Lung (tissue), 12 donors: Measurements from ENCODE around the gene LENG1. TPM values are rescaled to one million over a fixed set of nuclear protein-coding genes. Genes with fewer than 3 reads are reported as not detected.
"Not testable (repeated sequence)": the region's sequence is repeated elsewhere in the genome, so short reads cannot be mapped to it uniquely, and the experiment has no call there.

Experiments
- ATAC-seq: fragments of 200-7000 bp; cut with Tn5 transposase; one replicate; pipeline ENCODE4 v1.9.1; 2020; ENCODE audit warnings: moderate number of reproducible peaks; ENCODE audit not compliant: insufficient read depth, low FRiP score
- DNase-seq, 3 donors: peaks; one replicate each; pipeline ENCODE4 v3.0.0-alpha.2; 2013 to 2017
- H3K27ac ChIP-seq, 2 donors: one replicate each; pipeline ENCODE4 v1.5.1; 2013; ENCODE audit warnings: mild to moderate bottlenecking in 2 of 2, moderate library complexity in 2 of 2, control low read depth in 1 of 2, inconsistent platforms in 1 of 2, low read depth in 1 of 2, low read length in 1 of 2
- H3K27me3 ChIP-seq, 3 donors: one replicate each; pipeline ENCODE4 v1.5.1; 2013; ENCODE audit warnings: low read length in 2 of 3; ENCODE audit not compliant: control insufficient read depth in 3 of 3, insufficient read depth in 3 of 3
- H3K36me3 ChIP-seq, 4 donors: one replicate each; pipeline ENCODE4 v1.5.1; 2013; ENCODE audit warnings: low read length in 4 of 4, mild to moderate bottlenecking in 1 of 4, moderate library complexity in 1 of 4; ENCODE audit not compliant: control insufficient read depth in 4 of 4, insufficient read depth in 4 of 4
- H3K4me1 ChIP-seq, 5 donors: one replicate each; pipeline ENCODE4 v1.5.1; 2013; ENCODE audit warnings: low read length in 5 of 5, mild to moderate bottlenecking in 2 of 5, moderate library complexity in 1 of 5; ENCODE audit not compliant: control insufficient read depth in 5 of 5, insufficient read depth in 5 of 5
- H3K4me3 ChIP-seq: one replicate; pipeline ENCODE4 v1.5.1; 2013; ENCODE audit warnings: mild to moderate bottlenecking, control low read depth, moderate library complexity
- H3K9ac ChIP-seq, 2 donors: one replicate each; pipeline ENCODE4 v1.5.1; 2013; ENCODE audit warnings: low read length in 2 of 2, control low read depth in 1 of 2; ENCODE audit not compliant: insufficient read depth in 1 of 2
- H3K9me3 ChIP-seq, 4 donors: one replicate each; pipeline ENCODE4 v1.5.1; 2013; ENCODE audit warnings: low read length in 3 of 4, mild to moderate bottlenecking in 1 of 4, moderate library complexity in 1 of 4; ENCODE audit not compliant: control insufficient read depth in 4 of 4, insufficient read depth in 3 of 4
- CTCF ChIP-seq: IDR thresholded peaks from 2 replicates; pipeline ENCODE4 v1.5.1; 2012; ENCODE audit warnings: mild to moderate bottlenecking; ENCODE audit errors: control extremely low read depth, extremely low read depth
- WGBS, 2 donors: extraction: QIAGEN DNeasy Blood & Tissue Kit; methylation state at CpG; one replicate each; pipeline ENCODE4 v1.1.7; 2013; 5-methylcytosine and 5-hydroxymethylcytosine counted together
- polyA plus RNA-seq, 2 donors: library from polyadenylated mRNA; stranded (reverse); fragments of 200-250 nt; gene quantifications; one replicate each; pipeline ENCODE4 v1.2.1, GENCODE V29; 2013
- total RNA-seq, 2 donors: library from RNA; depleted of rRNA in 1 of 2; stranded (reverse); fragments of >200 nt in 1 of 2; gene quantifications; one replicate each; pipeline ENCODE4 v1.2.1, GENCODE V29; 2014 to 2021
- donor health status: control.
- donor health status: control.
- donor health status: Bipolar disorder and iron deficiency.
- donor health status: healthy.
- donor health status: DM: yes; HTN: yes; CAD: no.

LENG1 gene
- total and polyA plus RNA-seq, 4 donors = 3.8 to 17.1 (median 8.2) TPM

- Histone ChIP-seq H3K27me3 (no peaks in the 10 kb centered on the region), H3K4me1 (peaks cover 0 to 6% (median under 1%) of the 10 kb centered on the region in 5 donors), H3K4me3 (no peak overlapping the region), H3K9ac (no peak overlapping the region), H3K27ac (no peak overlapping the region), H3K9me3 (no peaks in the 10 kb centered on the region), H3K36me3 (peaks cover 0 to 19% (median 16%) of the 10 kb centered on the region in 4 donors)
- DNase-seq (no peak), ATAC-seq (no peak)
- no peak for TF ChIP-seq CTCF
- 71 to 92% methylated on average over 8 to 11 of the region's 11 CpGs for WGBS, 2 donors
These were observed 23.9 kb upstream of the LENG1 start for GRCh38 chr19:54183431-54183830.

GRCh38 chr19:54181894-54182293 lies 22.4 kb upstream of the LENG1 start:
- DNase-seq, H3K9me3 ChIP-seq, H3K9ac ChIP-seq, H3K27ac ChIP-seq, H3K27me3 ChIP-seq, ATAC-seq, H3K4me1 ChIP-seq, H3K4me3 ChIP-seq: not testable (repeated sequence)
- WGBS, 2 donors = 77 to 87% methylated on average over 3 of the region's 3 CpGs
- H3K36me3 ChIP-seq = peaks cover 0 to 25% (median 13%) of the 10 kb centered on the region in 4 donors

GRCh38 chr19:54180691-54181091 lies 21.2 kb upstream of the LENG1 start:
- ATAC-seq (no peak), DNase-seq (no peak)
- 96 to 97% methylated on average over 37 of the region's 37 CpGs for WGBS, 2 donors
- H3K36me3 ChIP-seq = peaks cover 0 to 25% (median 10%) of the 10 kb centered on the region in 4 donors
- no peak for TF ChIP-seq CTCF
- no peak overlapping the region for H3K9ac ChIP-seq
- H3K27me3 ChIP-seq = no peaks in the 10 kb centered on the region
- no peak overlapping the region for H3K27ac ChIP-seq
- H3K4me3 ChIP-seq = no peak overlapping the region
- H3K9me3 ChIP-seq = no peaks in the 10 kb centered on the region
- peaks cover 0 to 2% (median 0%) of the 10 kb centered on the region in 5 donors for H3K4me1 ChIP-seq

GRCh38 chr19:54179921-54180461 lies 20.5 kb upstream of the LENG1 start:
- Histone ChIP-seq H3K9ac (no peak overlapping the region), H3K27me3 (no peaks in the 10 kb centered on the region), H3K4me1 (peaks cover 0 to 2% (median 0%) of the 10 kb centered on the region in 5 donors), H3K36me3 (peaks cover 0 to 25% (median 10%) of the 10 kb centered on the region in 4 donors), H3K4me3 (no peak overlapping the region), H3K9me3 (no peaks in the 10 kb centered on the region), H3K27ac (no peak overlapping the region)
- DNase-seq (peak; percentile 58 to 74 (median 60)), ATAC-seq (no peak)
- TF ChIP-seq CTCF = no peak
- WGBS, 2 donors = 63 to 68% methylated on average over 10 of the region's 10 CpGs
